Kidney capillary endothelial cell (primary cell): Measurements from ENCODE around the gene PLBD2.

Experiments
- DNase-seq: peaks from one replicate; pipeline ENCODE4 v3.0.0-alpha.2; 2018; ENCODE audit warnings: low spot score

PLBD2 gene

GRCh38 chr12:113393749-113394148 lies 35.4 kb downstream of the PLBD2 start:
- no peak for DNase-seq

GRCh38 chr12:113395119-113395518 lies 36.7 kb downstream of the PLBD2 start:
- no peak for DNase-seq

- DNase-seq, result no peak
Observed at GRCh38 chr12:113396200-113396599, 37.8 kb downstream of the PLBD2 start.

- DNase-seq, result no peak
Observed at GRCh38 chr12:113396828-113397496, 38.6 kb downstream of the PLBD2 start.

- DNase-seq, result no peak
Observed at GRCh38 chr12:113397497-113398197, 39.3 kb downstream of the PLBD2 start.

GRCh38 chr12:113398346-113399290 lies 40.2 kb downstream of the PLBD2 start:
- no peak for DNase-seq

GRCh38 chr12:113399490-113399889 lies 41.1 kb downstream of the PLBD2 start:
- no peak for DNase-seq

- DNase-seq, result no peak
Observed at GRCh38 chr12:113400362-113400761, 42.0 kb downstream of the PLBD2 start.

GRCh38 chr12:113401066-113402000 lies 42.9 kb downstream of the PLBD2 start:
- no peak for DNase-seq

GRCh38 chr12:113402586-113403260 lies 44.3 kb downstream of the PLBD2 start:
- no peak for DNase-seq

GRCh38 chr12:113403435-113404415 lies 45.3 kb downstream of the PLBD2 start, which contains the start of gene SDS:
SDS (minus strand) TSS chr12:113403887; CDS start chr12:113399708, 4,179 bp downstream.
- DNase-seq, result no peak

- DNase-seq, result no peak
Observed at GRCh38 chr12:113405694-113406093, 47.3 kb downstream of the PLBD2 start.

GRCh38 chr12:113407931-113408600 lies 49.7 kb downstream of the PLBD2 start:
- no peak for DNase-seq

GRCh38 chr12:113408756-113409298 lies 50.4 kb downstream of the PLBD2 start:
- DNase-seq, result no peak

- no peak for DNase-seq
Observed at GRCh38 chr12:113409462-113410124, 51.2 kb downstream of the PLBD2 start.

GRCh38 chr12:113413488-113413939 lies 55.1 kb downstream of the PLBD2 start:
- peak; percentile 10 for DNase-seq

GRCh38 chr12:113414519-113415038 lies 56.2 kb downstream of the PLBD2 start:
- DNase-seq, result no peak
